GM12872 (cell line): ENCODE data around the gene SETD2.

Experiments used
- CTCF ChIP-seq: IDR thresholded peaks from 3 replicates; pipeline ENCODE4 v1.5.1; 2011; ENCODE audit warnings: low read depth, mild to moderate bottlenecking, low read length, moderate library complexity; ENCODE audit not compliant: insufficient read depth

SETD2 gene

GRCh38 chr3:47143068-47143467 is 20.8 kb downstream of the SETD2 start:
- no peak for TF ChIP-seq CTCF

DNA sequence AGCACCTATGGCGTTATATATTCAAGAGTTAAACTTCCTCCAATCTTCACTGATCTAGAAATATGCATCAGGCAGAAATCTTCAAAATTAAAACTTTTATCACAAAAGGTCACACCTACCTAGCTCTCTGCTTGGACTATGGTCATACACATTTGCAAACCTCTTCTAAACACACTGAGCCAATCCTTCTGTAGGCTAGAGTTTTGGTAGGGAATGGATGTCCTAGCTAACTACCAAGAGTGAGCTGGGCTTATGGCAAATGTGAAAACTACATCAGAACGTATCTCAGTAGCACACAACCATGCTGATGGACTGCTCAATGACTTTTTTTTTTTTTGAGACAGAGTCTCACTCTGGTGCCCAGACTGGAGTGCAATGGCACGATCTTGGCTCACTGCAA is 29.6 kb downstream of the SETD2 start:
- no peak for TF ChIP-seq CTCF

- no peak for TF ChIP-seq CTCF
Observed at GRCh38 chr3:47133641-47134040, 30.3 kb downstream of the SETD2 start.

- TF ChIP-seq CTCF, result no peak
Observed at GRCh38 chr3:47130557-47130956, 33.4 kb downstream of the SETD2 start.

DNA sequence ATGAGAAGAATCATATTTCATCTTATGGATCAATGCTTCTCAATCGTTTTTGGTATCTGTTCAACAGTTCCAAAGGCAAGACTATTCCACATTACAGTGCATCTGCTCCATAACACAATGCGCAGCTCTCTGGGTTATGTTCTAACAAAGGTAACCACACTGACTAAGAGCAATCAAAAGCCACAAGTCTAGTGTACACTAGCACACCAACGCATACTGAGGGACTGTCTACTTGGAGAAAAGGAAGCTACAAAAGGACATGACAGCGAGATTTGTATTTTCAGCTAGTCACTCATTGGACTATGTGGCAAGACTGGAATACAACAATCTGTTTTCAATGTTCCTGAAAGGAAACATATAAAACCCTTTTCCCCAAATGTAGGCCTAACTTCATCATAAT is 35.8 kb downstream of the SETD2 start:
- TF ChIP-seq CTCF, result no peak

DNA sequence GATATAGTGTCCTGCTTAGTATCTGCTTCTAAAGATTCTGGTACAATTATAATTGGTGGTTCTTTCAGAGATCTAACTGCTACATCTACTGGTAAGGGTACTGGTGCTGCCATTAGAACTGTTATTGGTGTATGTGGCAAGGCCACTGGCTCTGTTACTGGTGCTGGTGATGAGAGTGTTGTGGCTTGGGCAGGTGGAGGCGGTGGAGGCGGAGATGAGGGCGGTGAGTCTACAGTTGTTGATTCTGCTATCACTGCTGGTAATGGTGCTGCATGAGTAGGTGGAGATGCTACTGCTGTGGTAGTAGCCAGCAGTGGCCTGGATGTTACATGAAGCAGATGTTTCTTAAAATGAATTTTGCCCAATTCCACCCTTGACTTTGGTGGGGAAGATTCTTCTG is 40.1 kb downstream of the SETD2 start:
- no peak for TF ChIP-seq CTCF

DNA sequence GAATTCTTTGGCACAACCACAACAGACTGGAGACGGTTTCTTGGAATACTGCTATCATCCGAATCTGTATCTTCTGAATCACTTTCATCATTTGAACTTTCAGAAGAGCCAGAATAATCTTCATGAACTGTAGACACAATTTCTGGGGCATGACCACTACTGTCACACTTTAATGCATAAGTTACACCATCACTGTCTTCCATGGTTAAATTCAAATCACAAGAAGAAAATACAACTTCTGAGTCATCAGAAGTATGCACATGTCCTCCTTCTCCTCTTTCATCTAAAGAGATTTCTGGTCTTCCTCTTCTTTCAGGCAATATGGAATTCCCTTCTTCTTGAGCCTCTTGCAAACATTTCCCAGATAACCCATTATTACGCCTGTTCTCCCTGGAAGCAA is 42.5 kb downstream of the SETD2 start:
- TF ChIP-seq CTCF, result no peak

DNA sequence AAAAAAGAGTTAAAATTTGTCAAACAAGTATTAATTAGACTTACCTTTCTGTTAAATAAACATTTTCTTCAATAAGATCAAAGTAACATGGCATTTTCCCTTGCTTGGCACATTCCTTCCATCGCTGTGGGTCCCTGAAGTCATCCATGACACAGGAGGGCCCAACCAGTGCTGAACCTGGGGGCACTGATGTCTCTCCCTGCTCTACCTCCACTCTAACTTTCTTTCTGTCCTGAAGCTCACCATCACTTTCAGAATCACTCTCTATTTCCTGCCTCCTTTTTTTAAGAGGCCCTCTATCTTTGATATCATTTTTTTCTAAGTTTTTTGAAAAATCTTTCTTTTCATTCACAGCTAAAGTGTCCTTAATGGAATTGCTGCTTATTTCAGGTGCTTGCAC is 43.8 kb downstream of the SETD2 start:
- no peak for TF ChIP-seq CTCF
